Heart left ventricle (tissue), 16 donors: ENCODE results near the gene P2RY8. TPM values are rescaled to one million over a fixed set of nuclear protein-coding genes. Genes with fewer than 3 reads are reported as not detected.

Experiments used
- ATAC-seq, 4 donors: fragments of 200-7000 bp; cut with Tn5 transposase; one replicate each; pipeline ENCODE4 v1.9.1; 2020 to 2022; ENCODE audit warnings: moderate library complexity in 4 of 4, mild to moderate bottlenecking in 3 of 4, moderate number of reproducible peaks in 1 of 4
- DNase-seq, 5 donors: peaks; one replicate each; pipeline ENCODE4 v3.0.0-alpha.2; 2020
- H3K27ac ChIP-seq, 12 donors: fragments of 200-600 bp; sonication (generic) in 4 of 12; one replicate each; pipeline versions ENCODE4 v1.5.0 to v1.8.0; 2016 to 2022; ENCODE audit warnings: mild to moderate bottlenecking in 2 of 12
- H3K27me3 ChIP-seq, 9 donors: fragments of 200-600 bp; sonication (generic) in 2 of 9; one replicate each; pipeline versions ENCODE4 v1.5.1 to v1.8.0; 2016 to 2022; ENCODE audit warnings: mild to moderate bottlenecking in 3 of 9
- H3K36me3 ChIP-seq, 9 donors: fragments of 200-600 bp; sonication (generic) in 2 of 9; one replicate each; pipeline versions ENCODE4 v1.5.0 to v1.8.0; 2018 to 2022; ENCODE audit warnings: mild to moderate bottlenecking in 2 of 9
- H3K4me1 ChIP-seq, 12 donors: fragments of 200-600 bp; sonication (generic) in 4 of 12; one replicate each; pipeline versions ENCODE4 v1.5.0 to v1.8.0; 2016 to 2022; ENCODE audit warnings: mild to moderate bottlenecking in 3 of 12
- H3K4me3 ChIP-seq, 12 donors: fragments of 200-600 bp; sonication (generic) in 4 of 12; one replicate each; pipeline versions ENCODE4 v1.5.0 to v1.8.0; 2017 to 2022; ENCODE audit warnings: mild to moderate bottlenecking in 9 of 12, moderate library complexity in 4 of 12
- H3K9me3 ChIP-seq, 12 donors: fragments of 200-600 bp; sonication (generic) in 4 of 12; one replicate each; pipeline versions ENCODE4 v1.5.0 to v1.8.0; 2016 to 2022; ENCODE audit warnings: mild to moderate bottlenecking in 1 of 12
- CTCF ChIP-seq, 12 donors: fragments of 200-600 bp; sonication (generic) in 4 of 12; IDR thresholded peaks; one replicate each; pipeline versions ENCODE4 v1.5.0 to v1.8.0; 2018 to 2022; ENCODE audit warnings: antibody characterized with exemption in 12 of 12, mild to moderate bottlenecking in 5 of 12
- POLR2A ChIP-seq, 2 donors: fragments of 450-650 bp; IDR thresholded peaks; one replicate each; pipeline ENCODE4 v1.6.1; 2017; ENCODE audit warnings: antibody characterized with exemption in 2 of 2, mild to moderate bottlenecking in 2 of 2, moderate library complexity in 2 of 2
- WGBS, 4 donors: extraction: QIAGEN DNeasy Blood & Tissue Kit in 2 of 4; methylation state at CpG; one replicate each; pipeline versions ENCODE4 v1.1.5 to v1.1.7; 2013 to 2018; 5-methylcytosine and 5-hydroxymethylcytosine counted together
- intact Hi-C, 10 donors: fragments of 100-400 bp; cut with DNase I; formaldehyde crosslinking; loops; one replicate each; pipeline versions ENCODE4 v1.11.1 to v1.14.2; 2022
- polyA plus RNA-seq, 2 donors: library from polyadenylated mRNA; stranded (reverse); fragments of 200-250 nt; gene quantifications; one replicate each; pipeline ENCODE4 v1.2.3, GENCODE V29; 2013
- total RNA-seq, 9 donors: library from RNA; depleted of rRNA in 2 of 9; stranded (reverse); fragments of >200 nt in 2 of 9; fragmentation: NEBNext Ultra II Directional in 3 of 9; extraction: Animal tissue kit (Norgen Biotek cat#: 25700) in 3 of 9; gene quantifications; one replicate each; pipeline versions ENCODE4 v1.1.0 to v1.2.4, GENCODE V29; 2016 to 2023
- donor health status: ischemic (EF 13 %, LVEDD 7.1; RV severe dilation, severe dysfunction).
- donor health status: healthy with polysubstance abuse.
- donor health status: DM: no; HTN: yes; CAD: no.
- donor health status: DM: no; HTN: no; CAD: no.
- donor health status: ischemic (EF 25% LVEDD 6.9; RV normal size, moderate dysfunction).
- donor health status: ischemic (EF 25% LVEDD 5.7; RV mildly dilated, moderate dysfunction).
- donor health status: healthy.
- donor health status: DM: yes; HTN: yes; CAD: no.
- donor health status: ischemic (EF 35%, LVEDD 5.7; RV mildly dilated, moderate dysfunction).
- donor health status: nonischemic (EF 11% LVEDD 7.7; RV severe dilation, severe dysfunction).
- donor health status: DM: yes; HTN: yes; CAD: no.
- donor health status: PGD.
- donor health status: ischemic (EF 29% LVEDD 5.4; RV normal size, mild dysfunction).
- donor health status: nonischemic (EF 23%, LVEDD 6.1; RV moderate dilation, normal function).

Gene P2RY8
- total and polyA plus RNA-seq, 11 donors = 0.62 to 10.5 (median 2.3) TPM

- intact Hi-C loops = no loop called here
- ATAC-seq (no peak), DNase-seq (no peak)
- H3K9me3 ChIP-seq = peaks cover 0 to 21% (median 14%) of the 10 kb centered on the region in 12 donors
- TF ChIP-seq POLR2A (IDR thresholded peaks at IDR 0.05) = no peak
- no peak for TF ChIP-seq CTCF (IDR thresholded peaks at IDR 0.05)
- no peaks in the 10 kb centered on the region for H3K27me3 ChIP-seq
- WGBS, 4 donors = 78 to 89% (median 87%) methylated on average over 10 of the region's 10 CpGs
- no peak overlapping the region for H3K27ac ChIP-seq
- H3K36me3 ChIP-seq = peaks cover 0 to 60% (median 44%) of the 10 kb centered on the region in 9 donors
- H3K4me3 ChIP-seq = no peak overlapping the region
- no peaks in the 10 kb centered on the region for H3K4me1 ChIP-seq
Observed at GRCh38 chrX:1425381-1425780, 111.6 kb downstream of the P2RY8 start.

GRCh38 chrX:1424147-1424851 is 112.7 kb downstream of the P2RY8 start:
- Histone ChIP-seq H3K4me3 (no peak overlapping the region), H3K36me3 (peaks cover 0 to 55% (median 44%) of the 10 kb centered on the region in 9 donors), H3K27ac (no peak overlapping the region), H3K4me1 (no peaks in the 10 kb centered on the region), H3K9me3 (peaks cover 0 to 21% (median 14%) of the 10 kb centered on the region in 12 donors), H3K27me3 (no peaks in the 10 kb centered on the region)
- TF ChIP-seq POLR2A (IDR thresholded peaks at IDR 0.05) (no peak), CTCF (IDR thresholded peaks at IDR 0.05) (no peak)
- intact Hi-C loops = no loop called here
- no peak for DNase-seq
- ATAC-seq = no peak
- 73 to 88% (median 86%) methylated on average over 9 of the region's 9 CpGs for WGBS, 4 donors

- Histone ChIP-seq H3K27ac (no peak overlapping the region), H3K27me3 (no peaks in the 10 kb centered on the region), H3K9me3 (peaks cover 0 to 27% (median 16%) of the 10 kb centered on the region in 12 donors), H3K4me3 (no peak overlapping the region), H3K4me1 (no peaks in the 10 kb centered on the region), H3K36me3 (peaks cover 2 to 66% (median 51%) of the 10 kb centered on the region in 9 donors)
- no peak for DNase-seq
- no peak for ATAC-seq
- no peak for TF ChIP-seq POLR2A (IDR thresholded peaks at IDR 0.05)
- no peak for TF ChIP-seq CTCF (IDR thresholded peaks at IDR 0.05)
- 50 to 72% (median 70%) methylated on average over 2 of the region's 2 CpGs for WGBS, 4 donors
- intact Hi-C loops = no loop called here
Observed at GRCh38 chrX:1423215-1423614, 113.8 kb downstream of the P2RY8 start.

- no peak for DNase-seq
- Histone ChIP-seq H3K4me1 (no peaks in the 10 kb centered on the region), H3K27me3 (no peaks in the 10 kb centered on the region), H3K36me3 (peaks cover 2 to 62% (median 47%) of the 10 kb centered on the region in 9 donors), H3K27ac (no peak overlapping the region), H3K9me3 (peaks cover 0 to 29% (median 17%) of the 10 kb centered on the region in 12 donors), H3K4me3 (no peak overlapping the region)
- ATAC-seq = no peak
- TF ChIP-seq CTCF (IDR thresholded peaks at IDR 0.05) (no peak), POLR2A (IDR thresholded peaks at IDR 0.05) (no peak)
- 98 to 100% (median 98%) methylated on average over 2 to 4 of the region's 4 CpGs for WGBS, 4 donors
- intact Hi-C loops = no loop called here
Observed at GRCh38 chrX:1422135-1422465, 114.9 kb downstream of the P2RY8 start.
